ENCODE results near the gene INPP5F. TPM values are rescaled to one million over a fixed set of nuclear protein-coding genes. Genes with fewer than 3 reads are reported as not detected.

Gene INPP5F
- total RNA-seq, 5 donors from 2014 or later (not counting 1 experiment from before 2014, with no cell fraction given): 7.3 to 13.7 (median 9.8) TPM

DNA sequence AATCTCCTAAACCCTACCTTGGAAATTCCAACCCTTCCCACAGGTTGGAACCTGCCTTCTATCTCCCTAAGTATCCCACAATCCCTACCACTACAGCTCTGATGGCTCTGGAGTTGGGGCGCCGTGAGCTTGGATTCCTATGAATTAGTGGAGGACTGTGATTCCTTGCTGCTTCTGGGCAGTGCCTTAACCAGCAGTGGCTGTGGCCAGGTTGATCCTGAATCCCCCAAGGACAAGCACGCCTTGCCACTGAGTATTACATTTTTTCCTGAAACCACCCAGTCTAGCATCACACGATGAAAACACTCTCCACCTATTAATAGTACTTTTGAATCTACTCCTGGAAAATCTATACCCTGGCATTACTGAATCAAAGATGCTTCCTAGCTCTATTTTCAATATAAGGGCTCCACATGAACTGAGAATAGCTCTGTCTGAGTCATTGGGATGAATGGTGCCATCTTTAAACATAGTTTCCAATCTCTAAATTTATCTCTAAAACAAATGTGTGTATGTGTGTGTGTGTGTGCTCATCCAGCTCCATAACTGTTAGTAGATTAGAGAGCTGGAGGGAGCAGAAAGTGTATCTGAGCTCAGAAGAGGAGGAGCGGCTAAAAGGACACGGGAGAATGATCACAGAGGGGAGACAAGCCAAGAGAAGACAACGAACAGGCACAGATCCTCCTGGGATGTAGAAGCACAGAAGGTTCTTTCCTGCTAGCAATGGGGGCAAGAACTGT is 11.9 kb upstream of the INPP5F start:
- Mint-ChIP-seq H3K4me1 (peaks cover 0 to 4% (median 3%) of the 10 kb centered on the region in 3 donors), H3K27me3 (no peaks in the 10 kb centered on the region), H3K9me3 (peaks cover 0 to 6% (median 4%) of the 10 kb centered on the region in 3 donors), H3K27ac (no peak overlapping the region), H3K36me3 (peaks cover 3% of the 10 kb centered on the region), H3K4me3 (no peak overlapping the region)
- Histone ChIP-seq H3K36me3 (ENCODE audit: control insufficient read depth in 2 of 2, extremely low read depth in 1 of 2, insufficient read depth in 1 of 2, low read length in 1 of 2) (no peaks in the 10 kb centered on the region), H3K27ac (ENCODE audit: low read length) (no peak overlapping the region), H3K27me3 (replicated peaks in 1 of 2; ENCODE audit: control insufficient read depth in 2 of 2, extremely low read depth in 1 of 2, insufficient read depth in 2 of 2, low read length in 1 of 2) (no peaks in the 10 kb centered on the region), H3K4me1 (ENCODE audit: control insufficient read depth in 1 of 2, extremely low read depth in 1 of 2, insufficient read depth in 2 of 2, low read length in 2 of 2) (no peaks in the 10 kb centered on the region), H3K4me3 (ENCODE audit: control insufficient read depth in 1 of 2, extremely low read depth in 1 of 2, low read length in 1 of 2) (no peak overlapping the region), H3K9me3 (no peaks in the 10 kb centered on the region)
- ChIA-PET POLR2A (interaction anchor here in 1 of 2 donors (1.0 kb wide), 1 partner anchor 191 kb away, joined by 3 read pairs; no protein-coding TSS in a partner anchor), CTCF (interaction anchor here in 1 of 2 donors (0.6 kb wide), 2 partner anchors 31 to 632 kb away, joined by 5 to 8 read pairs; no protein-coding TSS in a partner anchor)
- ATAC-seq (replicated peaks in 1 of 4): no peak
- DNase-seq: no peak
- WGBS (ENCODE audit: insufficient coverage): 86% methylated on average over 3 of the region's 7 CpGs

DNA sequence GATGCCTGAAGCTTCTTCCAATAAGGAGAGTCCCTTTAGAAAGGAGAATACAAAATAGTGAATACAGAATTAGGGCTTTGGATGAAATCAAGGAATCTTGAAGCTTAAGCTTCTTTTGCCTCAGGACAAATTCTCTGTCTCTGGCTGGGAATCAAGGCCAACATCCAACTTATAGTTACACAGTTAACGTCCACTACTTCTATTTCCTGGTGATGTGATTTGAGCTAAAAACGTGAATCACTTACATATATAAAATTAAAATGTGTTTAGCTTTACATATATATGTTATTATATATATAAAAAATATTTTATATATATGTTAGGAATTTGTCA is 11.4 kb upstream of the INPP5F start:
- no peaks in the 10 kb centered on the region for H3K36me3 ChIP-seq (ENCODE audit: control insufficient read depth in 2 of 2, extremely low read depth in 1 of 2, insufficient read depth in 1 of 2, low read length in 1 of 2)
- H3K4me1 ChIP-seq (ENCODE audit: control insufficient read depth in 1 of 2, extremely low read depth in 1 of 2, insufficient read depth in 2 of 2, low read length in 2 of 2): no peaks in the 10 kb centered on the region
- no CpG with 5 or more reads among the region's 2 CpGs for WGBS (ENCODE audit: insufficient coverage)

DNA sequence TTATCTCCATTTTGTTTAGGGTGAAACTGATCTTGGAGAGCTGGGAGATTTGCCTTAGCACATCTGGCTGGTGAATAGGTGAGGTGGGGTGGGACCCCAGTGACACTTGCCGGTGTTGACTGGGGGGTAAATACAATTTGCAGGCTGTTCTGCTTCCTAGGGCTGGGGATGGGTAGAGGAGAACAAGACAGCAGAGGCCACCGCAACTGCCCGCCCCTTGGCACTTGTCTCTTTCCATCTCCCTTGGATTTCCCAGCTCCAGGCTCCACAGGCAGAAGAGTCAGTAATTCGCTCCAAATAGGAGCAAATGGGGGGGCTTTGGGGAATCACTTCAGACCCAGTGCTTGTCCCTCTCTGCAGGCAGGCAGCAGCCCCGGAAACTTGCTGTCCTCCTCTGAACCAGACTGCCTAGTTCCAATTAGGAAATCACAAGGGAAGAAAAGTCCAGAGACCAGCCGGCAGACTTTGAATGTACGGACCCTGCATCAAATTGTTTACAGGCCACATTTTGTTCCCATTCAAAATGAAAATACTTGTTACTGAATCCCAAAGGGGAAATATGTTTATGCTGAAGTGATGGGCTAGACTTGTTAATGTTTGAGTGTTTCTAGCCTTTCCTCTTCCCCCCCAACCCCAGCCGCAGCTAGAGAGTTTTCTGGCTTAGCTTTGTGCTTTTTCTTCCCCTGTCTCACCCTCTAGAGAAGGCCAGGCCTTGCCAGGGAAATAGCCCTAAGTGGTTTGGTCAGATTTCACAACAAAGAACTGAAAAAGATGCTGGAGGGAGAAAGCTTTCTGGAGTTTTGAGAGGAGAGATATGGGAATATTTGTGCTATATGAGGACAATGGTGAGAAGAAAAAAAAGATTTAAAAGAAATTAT is 10.0 kb upstream of the INPP5F start:
- Mint-ChIP-seq H3K9me3 (peaks cover 0 to 4% (median 3%) of the 10 kb centered on the region in 3 donors), H3K36me3 (peaks cover 3% of the 10 kb centered on the region), H3K4me3 (no peak overlapping the region), H3K27me3 (no peaks in the 10 kb centered on the region), H3K27ac (no peak overlapping the region), H3K4me1 (no peaks in the 10 kb centered on the region)
- no peaks in the 10 kb centered on the region for H3K27me3 ChIP-seq (replicated peaks in 1 of 2; ENCODE audit: control insufficient read depth in 2 of 2, extremely low read depth in 1 of 2, insufficient read depth in 2 of 2, low read length in 1 of 2)
- H3K4me1 ChIP-seq (ENCODE audit: control insufficient read depth in 1 of 2, extremely low read depth in 1 of 2, insufficient read depth in 2 of 2, low read length in 2 of 2): no peaks in the 10 kb centered on the region
- 92% methylated on average over 2 of the region's 8 CpGs for WGBS (ENCODE audit: insufficient coverage)
- no peak overlapping the region for H3K27ac ChIP-seq (ENCODE audit: low read length)
- no peak for DNase-seq
- no peak for ATAC-seq (replicated peaks in 1 of 4)
- ChIA-PET POLR2A (interaction anchor here in 1 of 2 donors (0.6 kb wide), 1 partner anchor 10 kb away, joined by 3 read pairs; the partner anchor contains the start of gene INPP5F), CTCF (interaction anchor here in 1 of 2 donors (0.6 to 0.7 kb wide), 2 partner anchors 8 to 10 kb away, joined by 3 to 6 read pairs; partner anchors contain the start of gene INPP5F)
- H3K36me3 ChIP-seq (ENCODE audit: control insufficient read depth in 2 of 2, extremely low read depth in 1 of 2, insufficient read depth in 1 of 2, low read length in 1 of 2): no peaks in the 10 kb centered on the region
- no peak overlapping the region for H3K4me3 ChIP-seq (ENCODE audit: control insufficient read depth in 1 of 2, extremely low read depth in 1 of 2, low read length in 1 of 2)
- no peaks in the 10 kb centered on the region for H3K9me3 ChIP-seq

More for the DNA sequence above, 11.4 kb upstream of the INPP5F start:
- H3K27ac Mint-ChIP-seq: no peak overlapping the region
- ATAC-seq (replicated peaks in 1 of 4) (no peak), DNase-seq (no peak)
- H3K4me1 Mint-ChIP-seq: peaks cover 0 to 2% (median 0%) of the 10 kb centered on the region in 3 donors
- no peak overlapping the region for H3K4me3 Mint-ChIP-seq
- peaks cover 3% of the 10 kb centered on the region for H3K36me3 Mint-ChIP-seq
- no peaks in the 10 kb centered on the region for H3K27me3 Mint-ChIP-seq
- ChIA-PET CTCF (no interaction called here), POLR2A (interaction anchor here in 1 of 2 donors (1.0 kb wide), 1 partner anchor 191 kb away, joined by 3 read pairs; no protein-coding TSS in a partner anchor)
- Histone ChIP-seq H3K4me3 (ENCODE audit: control insufficient read depth in 1 of 2, extremely low read depth in 1 of 2, low read length in 1 of 2) (no peak overlapping the region), H3K9me3 (no peaks in the 10 kb centered on the region), H3K27me3 (replicated peaks in 1 of 2; ENCODE audit: control insufficient read depth in 2 of 2, extremely low read depth in 1 of 2, insufficient read depth in 2 of 2, low read length in 1 of 2) (no peaks in the 10 kb centered on the region), H3K27ac (ENCODE audit: low read length) (no peak overlapping the region)
- peaks cover 0 to 6% (median 4%) of the 10 kb centered on the region in 3 donors for H3K9me3 Mint-ChIP-seq

DNA sequence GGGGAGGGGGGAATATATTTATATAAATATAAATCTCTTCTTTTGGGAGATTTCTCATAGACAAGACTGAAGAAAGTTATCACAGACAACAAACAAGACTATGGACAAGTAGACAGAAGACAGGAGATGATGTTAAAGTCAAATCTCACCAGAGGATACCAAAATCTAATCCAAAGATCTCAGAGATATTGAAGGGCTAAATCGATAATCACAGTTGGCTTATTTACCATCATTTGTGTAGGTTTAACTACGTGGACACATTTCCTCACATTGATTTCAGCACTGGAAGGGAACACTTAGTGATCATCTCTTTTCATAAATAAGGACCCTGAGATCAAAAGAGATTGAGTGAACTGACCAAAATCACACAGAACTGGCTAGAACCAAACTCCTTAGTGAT is 2.7 kb upstream of the INPP5F start:
- Mint-ChIP-seq H3K27me3 (no peaks in the 10 kb centered on the region), H3K4me3 (no peak overlapping the region), H3K27ac (no peak overlapping the region), H3K9me3 (no peaks in the 10 kb centered on the region), H3K4me1 (peaks cover 23 to 30% (median 25%) of the 10 kb centered on the region in 3 donors), H3K36me3 (no peaks in the 10 kb centered on the region)
- ChIA-PET CTCF (no interaction called here), POLR2A (no interaction called here)
- H3K27me3 ChIP-seq (replicated peaks in 1 of 2; ENCODE audit: control insufficient read depth in 2 of 2, extremely low read depth in 1 of 2, insufficient read depth in 2 of 2, low read length in 1 of 2): no peaks in the 10 kb centered on the region
- no peaks in the 10 kb centered on the region for H3K36me3 ChIP-seq (ENCODE audit: control insufficient read depth in 2 of 2, extremely low read depth in 1 of 2, insufficient read depth in 1 of 2, low read length in 1 of 2)
- no peaks in the 10 kb centered on the region for H3K9me3 ChIP-seq
- no peak overlapping the region for H3K27ac ChIP-seq (ENCODE audit: low read length)
- H3K4me1 ChIP-seq (ENCODE audit: control insufficient read depth in 1 of 2, extremely low read depth in 1 of 2, insufficient read depth in 2 of 2, low read length in 2 of 2): peaks cover 5 to 15% of the 10 kb centered on the region in 2 experiments
- no CpG with 5 or more reads among the region's 2 CpGs for WGBS (ENCODE audit: insufficient coverage)
- H3K4me3 ChIP-seq (ENCODE audit: control insufficient read depth in 1 of 2, extremely low read depth in 1 of 2, low read length in 1 of 2): no peak overlapping the region
- DNase-seq (no peak), ATAC-seq (replicated peaks in 1 of 4) (no peak)

DNA sequence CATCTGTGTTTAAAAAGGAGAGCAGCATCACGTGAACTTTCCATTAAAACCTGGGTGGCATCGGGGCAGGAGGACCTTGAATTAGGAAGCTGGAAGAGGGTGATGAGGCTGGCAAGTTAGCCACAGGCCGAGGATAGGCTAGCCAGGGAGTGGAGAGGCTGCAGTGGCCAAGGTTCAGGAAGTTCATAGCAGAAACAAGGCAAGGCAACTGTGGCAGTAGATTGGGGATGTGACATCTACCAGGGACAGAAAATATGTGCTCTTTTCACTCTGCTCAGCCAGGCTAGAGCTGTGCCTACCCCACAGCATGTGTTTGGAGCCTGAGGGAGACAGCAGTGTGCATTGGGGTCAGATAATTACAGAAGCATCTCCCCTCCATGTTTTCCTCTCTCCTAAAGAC is 2.2 kb upstream of the INPP5F start:
- Mint-ChIP-seq H3K27me3 (no peaks in the 10 kb centered on the region), H3K4me3 (no peak overlapping the region), H3K36me3 (no peaks in the 10 kb centered on the region), H3K27ac (peak overlapping the region; percentile 1 to 23), H3K4me1 (peaks cover 28 to 35% (median 29%) of the 10 kb centered on the region in 3 donors), H3K9me3 (no peaks in the 10 kb centered on the region)
- Histone ChIP-seq H3K27me3 (replicated peaks in 1 of 2; ENCODE audit: control insufficient read depth in 2 of 2, extremely low read depth in 1 of 2, insufficient read depth in 2 of 2, low read length in 1 of 2) (no peaks in the 10 kb centered on the region), H3K4me3 (ENCODE audit: control insufficient read depth in 1 of 2, extremely low read depth in 1 of 2, low read length in 1 of 2) (no peak overlapping the region), H3K27ac (ENCODE audit: low read length) (no peak overlapping the region), H3K36me3 (ENCODE audit: control insufficient read depth in 2 of 2, extremely low read depth in 1 of 2, insufficient read depth in 1 of 2, low read length in 1 of 2) (no peaks in the 10 kb centered on the region), H3K9me3 (no peaks in the 10 kb centered on the region), H3K4me1 (ENCODE audit: control insufficient read depth in 1 of 2, extremely low read depth in 1 of 2, insufficient read depth in 2 of 2, low read length in 2 of 2) (peaks cover 5 to 15% of the 10 kb centered on the region in 2 experiments)
- ATAC-seq (replicated peaks in 1 of 4) (no peak), DNase-seq (no peak)
- POLR2A ChIA-PET: no interaction called here
- 93% methylated on average over 3 of the region's 3 CpGs for WGBS (ENCODE audit: insufficient coverage)
- CTCF ChIA-PET: interaction anchor here in 1 of 2 donors (1.0 kb wide), 1 partner anchor 136 kb away, joined by 3 read pairs; no protein-coding TSS in a partner anchor

All from T-cell (primary cell).